ENCODE data around the gene CTNNA3.

DNA sequence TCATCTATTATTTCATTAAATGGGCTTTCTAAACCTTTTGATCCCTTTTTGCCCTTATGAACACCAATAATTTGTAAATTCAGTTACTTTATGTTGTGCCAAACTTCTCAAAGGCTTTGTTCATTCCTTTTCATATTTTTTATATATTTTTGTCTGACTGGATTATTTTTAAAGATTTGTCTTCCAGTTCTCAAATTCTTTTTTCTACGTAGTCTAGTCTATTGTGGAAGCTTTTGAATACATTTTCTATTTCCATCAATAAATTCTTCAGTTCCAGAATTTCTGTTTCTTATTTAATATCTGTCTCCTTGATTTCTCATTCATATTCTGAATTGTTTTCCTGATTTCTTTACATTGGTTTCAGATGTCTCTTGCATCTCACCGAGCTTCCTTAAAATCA is 108.2 kb downstream of the CTNNA3 start:
- TF ChIP-seq, protein P1, sequence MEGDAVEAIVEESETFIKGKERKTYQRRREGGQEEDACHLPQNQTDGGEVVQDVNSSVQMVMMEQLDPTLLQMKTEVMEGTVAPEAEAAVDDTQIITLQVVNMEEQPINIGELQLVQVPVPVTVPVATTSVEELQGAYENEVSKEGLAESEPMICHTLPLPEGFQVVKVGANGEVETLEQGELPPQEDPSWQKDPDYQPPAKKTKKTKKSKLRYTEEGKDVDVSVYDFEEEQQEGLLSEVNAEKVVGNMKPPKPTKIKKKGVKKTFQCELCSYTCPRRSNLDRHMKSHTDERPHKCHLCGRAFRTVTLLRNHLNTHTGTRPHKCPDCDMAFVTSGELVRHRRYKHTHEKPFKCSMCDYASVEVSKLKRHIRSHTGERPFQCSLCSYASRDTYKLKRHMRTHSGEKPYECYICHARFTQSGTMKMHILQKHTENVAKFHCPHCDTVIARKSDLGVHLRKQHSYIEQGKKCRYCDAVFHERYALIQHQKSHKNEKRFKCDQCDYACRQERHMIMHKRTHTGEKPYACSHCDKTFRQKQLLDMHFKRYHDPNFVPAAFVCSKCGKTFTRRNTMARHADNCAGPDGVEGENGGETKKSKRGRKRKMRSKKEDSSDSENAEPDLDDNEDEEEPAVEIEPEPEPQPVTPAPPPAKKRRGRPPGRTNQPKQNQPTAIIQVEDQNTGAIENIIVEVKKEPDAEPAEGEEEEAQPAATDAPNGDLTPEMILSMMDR (IDR thresholded peaks at IDR 0.05) = no peak
- TF ChIP-seq POLR2A (IDR thresholded peaks at IDR 0.05) = no peak

All from uterus (tissue), 2 donors.